HS-5 (cell line): Measurements from ENCODE around the gene VMO1.

Experiments used
- DNase-seq: peaks from one replicate; pipeline ENCODE4 v3.0.0-alpha.2; 2012; ENCODE audit warnings: low read depth

Gene VMO1

DNA sequence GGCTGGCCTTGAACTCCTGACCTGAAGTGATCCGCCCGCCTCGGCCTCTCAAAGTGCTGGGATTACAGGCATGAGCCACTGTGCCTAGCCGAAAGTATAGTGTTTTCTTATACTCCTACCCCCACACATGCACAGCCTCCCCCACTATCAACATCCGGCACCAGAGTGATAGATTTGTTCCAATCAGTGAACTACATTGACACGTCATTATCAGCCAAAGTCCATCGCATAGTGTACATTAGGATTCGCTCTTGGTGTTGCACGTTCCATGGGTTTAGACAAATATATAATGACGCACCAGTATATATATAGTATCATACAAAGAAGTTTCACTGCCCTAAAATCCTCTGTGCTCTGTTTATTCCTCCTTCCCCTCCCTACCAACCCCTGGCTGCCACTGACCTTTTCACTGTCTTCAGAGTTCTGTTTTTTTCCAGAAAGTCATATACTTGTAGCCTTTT lies 26.4 kb downstream of the VMO1 start:
- DNase-seq = no peak

DNA sequence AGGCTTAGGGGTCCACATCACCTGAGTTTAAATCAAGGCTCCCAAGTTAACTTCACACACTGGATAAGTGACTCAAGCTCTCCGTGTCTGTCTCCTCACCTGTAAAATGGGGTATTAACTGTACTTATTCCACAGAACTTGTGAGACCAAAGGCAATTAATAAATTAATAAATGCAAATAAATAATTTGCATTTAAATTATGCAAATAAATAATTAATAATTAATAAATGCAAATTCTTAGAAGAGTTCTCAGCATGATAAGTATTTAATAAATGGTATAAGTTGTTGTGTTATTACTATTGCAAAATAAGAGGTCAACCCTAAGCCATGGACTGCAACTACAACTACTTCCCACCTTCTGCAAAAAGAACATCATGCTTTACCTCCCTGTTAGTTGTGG lies 32.8 kb downstream of the VMO1 start:
- no peak for DNase-seq

DNA sequence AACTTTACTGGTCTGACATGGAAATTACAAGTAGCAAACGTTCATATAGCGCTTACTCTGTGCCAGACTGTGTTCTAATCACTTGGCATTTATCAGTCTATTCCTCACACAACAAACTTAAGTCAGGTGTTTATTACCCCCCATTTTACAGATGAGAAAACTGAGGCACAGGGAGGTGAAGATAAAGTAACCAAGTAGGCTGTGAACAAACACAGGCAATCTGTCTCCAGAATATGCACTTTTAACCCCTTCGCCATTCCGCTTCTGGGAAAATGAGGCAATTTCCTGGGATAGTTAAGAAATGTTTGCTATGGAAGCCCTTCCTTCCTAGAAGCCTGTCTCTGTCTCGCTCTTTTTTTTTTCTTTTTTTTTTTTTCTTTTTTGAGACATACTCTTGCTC lies 34.2 kb downstream of the VMO1 start:
- no peak for DNase-seq

DNA sequence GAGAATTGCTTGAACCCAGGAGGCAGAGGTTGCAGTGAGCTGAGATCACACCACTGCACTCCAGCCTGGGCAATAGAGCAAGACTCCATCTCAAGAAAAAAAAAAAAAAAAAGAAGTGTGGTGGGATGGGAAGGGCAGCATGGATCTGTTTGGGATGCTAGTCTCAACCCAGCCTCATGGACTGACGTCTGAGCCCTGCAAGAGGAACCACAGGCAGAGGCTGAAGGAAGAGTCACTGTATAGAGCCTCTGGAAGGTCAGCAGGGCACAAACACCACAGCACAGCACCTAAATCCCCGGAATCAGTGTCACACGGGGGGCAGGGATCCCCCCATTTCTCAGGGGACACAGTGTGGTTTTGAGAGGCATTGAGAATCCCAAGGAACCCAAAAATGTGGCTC lies 35.6 kb downstream of the VMO1 start:
- no peak for DNase-seq

DNA sequence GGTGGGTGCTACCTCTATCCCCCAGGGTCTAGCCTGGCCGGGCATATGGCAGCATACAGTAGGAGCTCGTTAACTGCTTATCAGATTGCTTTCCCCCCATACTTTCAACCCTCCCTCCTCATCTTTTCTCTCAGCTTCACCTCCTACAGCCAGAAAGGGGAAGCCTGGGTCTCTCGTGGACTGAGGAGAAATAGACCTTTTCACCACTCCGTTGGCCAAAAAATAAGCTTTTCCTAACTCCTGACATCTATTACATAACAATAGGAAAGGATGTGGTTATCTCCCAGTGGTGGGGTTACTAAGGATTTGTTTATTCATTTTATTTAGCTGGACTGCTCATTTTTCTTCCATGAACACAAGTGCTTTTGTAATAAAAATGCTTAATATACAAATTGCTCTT lies 37.5 kb downstream of the VMO1 start:
- DNase-seq = no peak

DNA sequence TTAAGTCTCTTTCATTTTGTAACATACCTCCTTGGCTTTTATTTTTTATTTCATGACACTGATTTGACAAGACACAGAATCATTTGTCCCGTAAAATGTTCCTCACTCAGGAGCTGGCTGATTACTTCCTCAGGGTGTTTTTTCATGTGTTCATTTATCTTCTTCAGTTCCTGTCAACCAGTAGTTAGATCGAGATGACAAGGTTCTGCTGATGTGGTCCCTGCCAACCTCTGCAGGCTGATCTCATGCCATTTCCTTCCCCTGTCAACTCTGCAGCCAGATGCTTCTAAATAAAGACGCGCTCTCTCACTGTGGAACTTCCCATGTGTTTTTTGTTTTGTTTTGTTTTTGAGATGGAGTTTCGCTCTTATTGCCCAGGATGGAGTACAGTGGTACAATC lies 38.3 kb downstream of the VMO1 start:
- no peak for DNase-seq

DNA sequence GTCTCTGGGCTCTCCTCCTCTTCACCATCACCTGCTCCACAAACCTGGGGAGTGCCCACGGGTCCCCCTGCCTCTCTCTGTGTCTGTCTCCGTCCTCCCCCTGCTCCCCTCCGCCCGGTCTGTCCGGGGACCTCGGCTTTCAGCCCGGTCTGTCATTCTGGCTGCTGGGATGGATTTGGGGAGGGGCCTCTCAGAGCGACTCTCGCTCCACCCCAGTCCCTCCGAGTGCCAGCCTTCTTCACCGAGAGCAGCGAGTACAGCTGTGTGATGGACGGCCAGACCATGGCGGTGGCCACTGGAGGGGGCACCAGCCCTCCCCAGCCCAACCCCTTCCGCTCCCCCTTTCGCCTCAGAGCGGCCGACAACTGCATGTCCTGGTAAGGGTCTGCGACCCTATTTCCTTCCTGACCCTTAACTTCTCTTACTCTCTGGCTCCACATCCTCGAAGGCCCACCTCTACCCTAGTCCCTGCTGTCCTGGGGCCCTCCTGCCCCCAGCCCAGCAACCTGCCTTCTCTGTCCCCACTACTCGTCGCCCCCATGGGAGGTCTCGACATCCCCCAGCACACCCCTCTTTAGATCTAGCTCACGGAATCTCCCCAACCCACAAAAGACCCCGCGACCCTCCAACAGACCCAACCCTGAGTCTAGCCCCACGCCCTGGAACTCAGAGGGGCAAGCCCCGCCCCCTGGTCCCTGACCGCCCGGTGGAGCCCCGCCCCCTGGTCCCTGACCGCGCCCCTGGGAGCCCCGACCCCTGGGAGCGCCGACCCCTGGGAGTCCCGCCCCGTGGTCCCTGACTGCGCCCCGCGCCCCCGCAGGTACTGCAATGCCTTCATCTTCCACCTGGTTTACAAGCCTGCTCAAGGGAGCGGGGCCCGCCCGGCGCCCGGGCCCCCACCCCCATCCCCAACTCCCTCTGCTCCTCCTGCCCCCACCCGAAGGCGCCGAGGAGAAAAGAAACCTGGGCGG lies 40.9 kb downstream of the VMO1 start:
- no peak for DNase-seq

DNA sequence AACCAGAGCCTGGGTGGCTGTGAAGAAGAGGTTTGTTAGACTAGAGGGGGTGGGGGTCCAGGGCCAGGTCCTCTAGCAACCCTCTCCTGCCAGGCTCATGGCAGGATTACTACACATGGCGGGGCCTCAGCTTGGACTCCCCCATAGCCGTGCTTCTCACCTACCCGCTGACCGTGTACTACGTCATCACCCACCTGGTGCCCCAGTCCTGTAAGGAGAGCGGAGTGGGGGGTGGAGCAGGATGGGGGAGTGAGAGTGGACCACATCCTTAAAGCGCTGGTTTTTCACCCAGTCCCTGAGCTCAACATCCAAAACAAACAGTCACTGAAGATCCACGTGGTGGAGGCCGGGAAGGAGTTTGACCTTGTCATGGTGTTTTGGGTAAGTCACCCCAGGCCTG lies 42.3 kb downstream of the VMO1 start:
- no peak for DNase-seq

DNA sequence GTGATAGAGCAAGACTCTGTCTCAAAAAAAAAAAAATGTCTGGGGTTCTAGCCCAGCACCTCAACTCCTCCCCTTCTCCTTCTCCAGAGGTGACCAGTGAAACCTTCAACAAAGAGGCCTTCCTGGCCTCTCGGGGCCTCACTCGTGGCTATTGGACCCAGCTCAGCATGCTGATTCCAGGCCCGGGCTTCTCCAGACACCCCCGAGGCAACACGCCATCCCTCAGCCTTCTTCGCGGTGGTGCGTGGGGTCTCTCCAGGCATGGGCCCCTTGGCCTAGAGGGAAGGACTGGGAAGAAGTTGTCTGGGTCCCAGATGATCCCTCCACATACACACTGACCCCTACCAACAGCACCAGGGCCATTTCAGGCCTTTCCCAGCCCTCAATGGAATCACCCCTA lies 42.9 kb downstream of the VMO1 start:
- no peak for DNase-seq

DNA sequence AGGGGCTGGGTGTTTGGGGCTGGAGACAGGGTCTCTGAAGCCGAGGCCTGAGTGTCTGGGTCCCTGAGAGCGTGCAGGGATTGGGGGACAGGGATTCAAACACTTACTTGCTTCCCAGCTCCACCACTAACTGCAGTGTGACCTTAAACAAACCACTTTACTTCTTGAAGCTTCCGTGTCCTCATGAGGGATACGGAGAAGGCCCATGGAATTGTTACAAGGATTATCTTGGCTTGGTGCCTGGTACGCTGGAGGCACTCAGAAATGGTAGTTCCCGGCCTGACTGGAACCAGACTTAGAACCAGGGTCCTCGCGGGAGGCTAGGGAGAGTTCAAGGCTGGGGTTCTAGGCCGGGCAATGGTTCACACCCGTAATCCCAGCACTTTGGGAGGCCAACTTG lies 43.5 kb downstream of the VMO1 start:
- DNase-seq = no peak

DNA sequence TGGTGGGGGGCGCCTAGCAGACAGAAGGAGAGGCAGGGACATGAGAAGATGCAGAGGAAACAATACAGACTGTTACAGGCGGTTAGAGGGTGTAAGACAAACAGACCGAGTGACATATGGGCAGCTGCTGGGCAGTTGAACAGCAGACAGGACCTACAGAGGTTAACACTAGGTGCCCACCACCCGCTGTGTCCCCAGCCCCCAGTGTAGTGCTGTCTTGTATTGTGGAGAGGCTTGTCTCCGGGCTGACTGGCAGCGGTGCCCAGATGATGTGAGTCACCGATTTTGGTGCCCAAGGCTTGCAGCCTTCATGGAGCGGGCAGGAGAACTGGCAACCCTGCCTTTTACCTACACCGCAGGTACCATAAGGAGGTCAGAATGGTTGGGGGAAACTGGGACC lies 44.0 kb downstream of the VMO1 start:
- DNase-seq = no peak

DNA sequence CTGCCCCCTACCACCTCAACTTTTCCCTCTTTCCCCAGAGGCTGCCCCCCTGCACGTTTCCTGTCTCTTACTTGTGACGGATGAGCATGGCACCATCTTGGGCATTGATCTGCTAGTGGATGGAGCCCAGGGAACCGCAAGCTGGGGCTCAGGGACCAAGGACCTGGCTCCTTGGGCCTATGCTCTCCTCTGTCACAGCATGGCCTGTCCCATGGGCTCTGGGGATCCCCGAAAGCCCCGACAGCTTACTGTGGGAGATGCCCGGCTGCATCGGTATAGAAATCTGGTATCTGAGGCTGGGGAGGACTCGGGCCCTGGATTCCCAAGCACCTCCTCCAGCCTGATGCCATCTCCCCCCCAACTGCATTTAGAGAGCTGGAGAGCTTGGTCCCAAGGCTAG lies 44.6 kb downstream of the VMO1 start:
- no peak for DNase-seq

DNA sequence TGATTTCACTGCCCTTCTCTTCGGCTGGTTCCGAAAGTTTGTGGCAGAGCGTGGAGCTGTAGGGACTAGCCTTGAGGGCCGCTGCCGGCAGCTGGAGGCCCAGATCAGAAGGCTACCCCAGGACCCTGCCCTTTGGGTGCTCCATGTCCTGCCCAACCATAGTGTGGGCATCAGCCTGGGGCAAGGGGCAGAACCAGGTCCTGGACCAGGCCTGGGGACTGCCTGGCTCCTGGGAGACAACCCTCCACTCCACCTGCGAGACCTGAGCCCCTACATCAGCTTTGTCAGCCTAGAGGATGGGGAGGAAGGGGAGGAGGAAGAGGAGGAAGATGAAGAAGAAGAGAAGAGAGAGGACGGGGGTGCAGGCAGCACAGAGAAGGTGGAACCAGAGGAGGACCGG lies 45.6 kb downstream of the VMO1 start:
- DNase-seq = no peak

DNA sequence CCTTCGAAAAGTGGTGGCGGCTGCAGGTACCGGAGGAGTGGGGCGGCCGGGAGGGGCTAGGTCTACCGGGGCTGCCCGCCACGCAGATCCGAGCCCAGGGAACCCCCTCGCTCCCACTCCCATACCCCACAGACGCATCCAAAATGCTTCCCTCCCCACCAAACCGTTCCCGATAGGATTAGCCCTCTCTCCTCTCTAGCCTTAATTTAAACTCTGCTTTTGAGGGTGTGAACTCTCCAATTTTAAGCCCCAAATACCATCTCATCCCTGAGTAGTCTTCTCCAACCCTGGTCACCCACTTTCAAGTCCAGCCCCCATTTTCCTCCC lies 46.2 kb downstream of the VMO1 start:
- DNase-seq = no peak

DNA sequence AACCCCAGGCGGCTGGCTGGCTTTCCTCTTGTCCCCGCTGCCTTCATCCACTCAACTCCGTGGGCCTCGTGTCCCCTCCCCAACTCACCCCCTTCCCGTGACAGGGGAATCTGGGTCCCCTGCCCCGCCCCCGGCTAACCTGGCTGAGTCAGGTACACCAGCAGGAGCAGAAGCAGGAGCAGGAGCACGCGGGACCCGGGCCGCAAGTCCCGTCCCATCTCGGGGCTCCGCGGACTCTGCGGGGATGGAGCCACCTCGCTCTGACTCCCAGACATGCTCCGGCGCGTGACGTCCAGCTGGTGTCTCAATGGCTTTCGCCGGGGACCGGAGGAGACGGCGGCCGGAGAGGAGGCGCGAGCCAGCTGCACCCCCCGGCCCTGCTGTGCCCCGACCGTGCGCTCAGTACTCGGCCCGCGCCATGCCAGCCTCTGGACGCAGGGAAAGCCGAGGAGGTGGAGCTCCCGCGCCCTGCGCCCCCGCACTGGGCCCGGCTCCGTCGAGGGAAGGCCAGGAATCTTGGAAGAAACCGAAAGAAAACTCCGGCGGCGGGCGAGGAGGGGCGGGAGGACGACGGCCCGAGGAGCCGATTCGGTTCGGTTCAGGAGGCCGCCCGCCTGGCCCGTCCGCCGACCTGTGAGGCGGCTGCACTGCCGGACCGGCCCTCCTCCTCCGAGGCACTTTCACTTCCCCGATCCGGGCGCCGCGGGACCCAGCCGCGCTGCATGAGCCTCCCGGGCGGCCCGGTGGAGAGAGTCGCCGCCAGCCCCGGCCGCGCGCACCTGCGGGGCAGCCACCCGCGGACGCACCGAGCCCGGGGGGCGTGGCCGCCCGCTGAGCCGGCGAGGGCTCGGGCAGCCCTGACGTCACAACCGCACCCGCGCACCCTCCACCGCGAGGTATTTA lies 46.8 kb downstream of the VMO1 start, which contains the start of the genes CXCL16 and ZMYND15:
TSS of gene CXCL16 (minus strand) at position 807 of the 903 bp plus-strand sequence. CDS start at position 218, 589 bp downstream.
TSS of gene ZMYND15 (plus strand) at position 712 of the 903 bp plus-strand sequence. CDS start 716 bp downstream, outside the sequence.
- DNase-seq = no peak

DNA sequence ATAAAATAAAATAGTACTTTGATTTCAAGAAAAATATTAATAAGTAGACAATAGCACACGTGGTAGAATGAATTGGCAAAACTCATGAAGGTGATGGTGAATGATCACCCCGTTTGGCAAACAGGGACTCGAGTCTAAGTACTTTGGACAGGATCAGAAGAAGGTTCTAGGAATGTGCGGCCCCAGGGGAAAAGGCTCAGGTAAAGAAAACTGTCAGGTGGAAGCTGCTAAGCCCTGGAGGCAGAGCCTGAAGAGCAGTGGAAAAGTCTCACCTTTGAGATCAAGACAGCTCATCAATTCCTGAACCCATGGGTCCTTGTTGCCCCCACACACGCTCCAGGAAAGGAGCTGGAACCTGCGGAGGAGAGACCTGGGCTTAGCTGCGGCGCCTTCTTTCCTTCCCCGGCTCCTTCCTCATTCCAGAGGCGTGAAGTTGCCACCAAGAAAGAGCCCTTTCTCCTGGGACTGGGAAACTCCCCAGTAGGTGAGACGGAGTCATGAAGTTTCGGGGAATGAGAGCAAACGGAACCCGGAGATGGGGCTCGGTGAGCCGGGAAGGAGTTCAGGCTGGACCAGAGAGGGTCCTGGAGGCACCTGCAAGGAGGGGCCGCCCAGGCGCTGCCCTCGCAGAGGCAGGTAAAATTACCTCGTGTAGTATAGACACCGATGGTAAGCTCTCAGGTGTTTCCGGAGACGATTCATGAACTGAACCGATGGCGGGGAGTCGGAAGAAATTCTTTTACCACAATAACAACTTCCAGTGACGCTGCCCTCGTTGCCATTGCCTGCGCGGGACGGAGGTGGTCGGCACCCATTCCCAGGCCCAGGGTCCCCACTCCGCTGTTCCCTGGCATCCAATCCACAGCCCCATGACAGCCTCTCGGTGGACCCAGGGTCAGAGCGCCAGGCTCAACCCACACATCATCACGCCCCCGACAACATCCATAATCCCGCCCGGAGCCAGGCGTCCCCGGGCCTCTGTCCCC lies 47.7 kb downstream of the VMO1 start:
- DNase-seq = no peak

DNA sequence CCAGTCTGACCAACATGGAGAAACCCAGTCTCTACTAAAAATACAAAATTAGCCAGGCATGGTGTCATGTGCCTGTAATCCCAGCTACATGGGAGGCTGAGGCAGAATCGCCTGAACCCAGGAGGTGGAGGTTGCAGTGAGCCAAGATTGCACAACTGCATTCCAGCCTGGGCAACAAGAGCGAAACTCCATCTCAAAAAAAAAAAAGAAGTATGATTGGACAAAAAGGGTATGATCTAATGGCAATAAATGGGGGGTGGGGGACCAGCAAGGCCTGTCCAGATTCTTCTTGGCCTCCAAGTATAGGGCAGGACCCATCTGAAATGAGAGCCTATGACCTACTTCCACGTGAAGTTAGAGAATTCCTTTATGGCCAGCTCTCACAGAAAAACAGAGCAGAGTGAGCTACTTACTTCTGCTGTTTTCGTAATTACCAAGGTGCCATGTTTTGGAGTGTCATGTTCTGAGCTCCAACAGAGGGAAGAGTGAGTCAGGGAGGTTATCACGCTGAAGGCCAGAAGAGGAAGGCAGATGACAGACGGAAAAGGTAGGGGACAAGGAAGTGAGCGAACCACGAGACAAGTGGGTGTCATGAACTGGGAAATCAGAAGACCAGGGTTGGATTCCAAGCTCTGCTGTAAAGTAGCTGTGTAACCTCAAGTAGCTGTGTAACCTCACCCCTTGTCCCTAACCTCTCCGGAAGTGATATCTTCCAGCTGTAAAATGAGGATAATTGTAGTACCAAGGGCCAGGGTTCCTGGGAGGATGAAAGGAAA lies 50.1 kb downstream of the VMO1 start:
- DNase-seq = no peak
